ENCODE data around the gene RAB12.
"Not testable (repeated sequence)": the region's sequence is repeated elsewhere in the genome, so short reads cannot be mapped to it uniquely, and the experiment has no call there.

Gene RAB12

GRCh38 chr18:8614875-8615274 lies 5.6 kb downstream of the RAB12 start:
- no peak for DNase-seq (ENCODE audit: low read depth)
- TF ChIP-seq CTCF (conservative IDR thresholded peaks at IDR 0.05; ENCODE audit: low read length): no peak
- H3K4me3 ChIP-seq (ENCODE audit: low read length): peak overlapping the region; percentile 1

GRCh38 chr18:8615397-8616027 lies 6.3 kb downstream of the RAB12 start:
- peak; percentile 95 for DNase-seq (ENCODE audit: low read depth)
- H3K4me3 ChIP-seq (ENCODE audit: low read length): peak overlapping the region; percentile 1
- TF ChIP-seq CTCF (conservative IDR thresholded peaks at IDR 0.05; ENCODE audit: low read length): no peak

- no peak for DNase-seq (ENCODE audit: low read depth)
- peak overlapping the region; percentile 28 for H3K4me3 ChIP-seq (ENCODE audit: low read length)
- TF ChIP-seq CTCF (conservative IDR thresholded peaks at IDR 0.05; ENCODE audit: low read length): no peak
Measured at GRCh38 chr18:8616028-8616401, 6.8 kb downstream of the RAB12 start.

GRCh38 chr18:8617907-8618306 lies 8.7 kb downstream of the RAB12 start:
- no peak for DNase-seq (ENCODE audit: low read depth)
- TF ChIP-seq CTCF (conservative IDR thresholded peaks at IDR 0.05; ENCODE audit: low read length): no peak
- H3K4me3 ChIP-seq (ENCODE audit: low read length): no peak overlapping the region

GRCh38 chr18:8619041-8619440 lies 9.8 kb downstream of the RAB12 start:
- no peak overlapping the region for H3K4me3 ChIP-seq (ENCODE audit: low read length)
- DNase-seq (ENCODE audit: low read depth): no peak
- TF ChIP-seq CTCF (conservative IDR thresholded peaks at IDR 0.05; ENCODE audit: low read length): no peak

GRCh38 chr18:8619835-8620577 lies 10.8 kb downstream of the RAB12 start:
- TF ChIP-seq CTCF (conservative IDR thresholded peaks at IDR 0.05; ENCODE audit: low read length): no peak
- H3K4me3 ChIP-seq (ENCODE audit: low read length): no peak overlapping the region
- no peak for DNase-seq (ENCODE audit: low read depth)

GRCh38 chr18:8620845-8621244 lies 11.6 kb downstream of the RAB12 start:
- no peak for TF ChIP-seq CTCF (conservative IDR thresholded peaks at IDR 0.05; ENCODE audit: low read length)
- no peak overlapping the region for H3K4me3 ChIP-seq (ENCODE audit: low read length)
- DNase-seq (ENCODE audit: low read depth): no peak

- H3K4me3 ChIP-seq (ENCODE audit: low read length): not testable (repeated sequence)
Measured at GRCh38 chr18:8622625-8623024, 13.4 kb downstream of the RAB12 start.

More at GRCh38 chr18:8622625-8623024, 13.4 kb downstream of the RAB12 start:
- not testable (repeated sequence) for DNase-seq (ENCODE audit: low read depth)
